B cell (primary cell): Measurements from ENCODE around the gene PHLPP2.

Experiments
- EZH2 ChIP-seq: IDR thresholded peaks from 2 replicates; pipeline ENCODE4 v1.6.1; 2012; ENCODE audit warnings: borderline replicate concordance, low read depth, mild to moderate bottlenecking, moderate library complexity, low read length; ENCODE audit not compliant: insufficient read depth, poor library complexity, severe bottlenecking
- TF ChIP-seq, protein P1 (sequence below): fragments of 200-600 bp; IDR thresholded peaks from one replicate; pipeline ENCODE4 v1.8.0; 2022; ENCODE audit warnings: antibody characterized with exemption, mild to moderate bottlenecking

DNA sequence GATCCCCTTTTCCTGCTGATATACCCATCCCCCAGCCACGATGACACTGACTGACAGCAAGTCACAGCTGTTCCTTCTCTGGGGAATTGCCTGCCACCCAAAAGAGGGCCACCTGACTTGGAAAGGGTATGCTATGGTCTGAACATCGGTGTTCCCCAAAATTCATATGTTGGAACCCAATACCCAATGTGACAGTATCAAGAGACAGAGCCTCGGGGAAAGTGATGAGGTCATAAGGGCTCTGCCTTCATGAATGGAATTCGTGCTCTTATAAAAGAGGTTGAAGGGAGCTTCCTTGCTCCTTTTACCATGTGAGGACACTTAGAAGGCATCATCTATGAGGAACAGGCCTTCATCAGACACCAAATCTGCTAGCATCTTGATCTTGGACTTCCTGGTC is 106.1 kb downstream of the PHLPP2 start:
- TF ChIP-seq, protein P1, sequence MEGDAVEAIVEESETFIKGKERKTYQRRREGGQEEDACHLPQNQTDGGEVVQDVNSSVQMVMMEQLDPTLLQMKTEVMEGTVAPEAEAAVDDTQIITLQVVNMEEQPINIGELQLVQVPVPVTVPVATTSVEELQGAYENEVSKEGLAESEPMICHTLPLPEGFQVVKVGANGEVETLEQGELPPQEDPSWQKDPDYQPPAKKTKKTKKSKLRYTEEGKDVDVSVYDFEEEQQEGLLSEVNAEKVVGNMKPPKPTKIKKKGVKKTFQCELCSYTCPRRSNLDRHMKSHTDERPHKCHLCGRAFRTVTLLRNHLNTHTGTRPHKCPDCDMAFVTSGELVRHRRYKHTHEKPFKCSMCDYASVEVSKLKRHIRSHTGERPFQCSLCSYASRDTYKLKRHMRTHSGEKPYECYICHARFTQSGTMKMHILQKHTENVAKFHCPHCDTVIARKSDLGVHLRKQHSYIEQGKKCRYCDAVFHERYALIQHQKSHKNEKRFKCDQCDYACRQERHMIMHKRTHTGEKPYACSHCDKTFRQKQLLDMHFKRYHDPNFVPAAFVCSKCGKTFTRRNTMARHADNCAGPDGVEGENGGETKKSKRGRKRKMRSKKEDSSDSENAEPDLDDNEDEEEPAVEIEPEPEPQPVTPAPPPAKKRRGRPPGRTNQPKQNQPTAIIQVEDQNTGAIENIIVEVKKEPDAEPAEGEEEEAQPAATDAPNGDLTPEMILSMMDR: no peak
- no peak for TF ChIP-seq EZH2
